ENCODE data around the gene UNC5C. TPM values are rescaled to one million over a fixed set of nuclear protein-coding genes. Genes with fewer than 3 reads are reported as not detected.

The UNC5C gene
- total and polyA plus RNA-seq, 2 of the 4 experiments (the other 2 are of a cell fraction): under 0.01 TPM

GRCh38 chr4:95450294-95450693 lies 98.5 kb downstream of the UNC5C start:
- no peak overlapping the region for H2AK9ac ChIP-seq (replicated peaks; ENCODE audit: low read depth, low read length, poor library complexity)
- no peaks in the 10 kb centered on the region for H3K79me1 ChIP-seq (ENCODE audit: low read depth in 1 of 2, low read length in 2 of 2)
- no peak overlapping the region for H4K8ac ChIP-seq (ENCODE audit: low read depth in 2 of 2, low read length in 2 of 2)
- no peaks in the 10 kb centered on the region for H3K9me1 ChIP-seq (ENCODE audit: insufficient read depth, low read length)
- H3K27me3 ChIP-seq (ENCODE audit: control insufficient read depth, insufficient read depth, low read length): no peaks in the 10 kb centered on the region
- no peak overlapping the region for H3K14ac ChIP-seq (replicated peaks; ENCODE audit: low read depth, low read length)
- H3K27ac ChIP-seq (ENCODE audit: insufficient read depth, low read length): no peak overlapping the region
- no peaks in the 10 kb centered on the region for H3K9me3 ChIP-seq (ENCODE audit: control insufficient read depth, insufficient read depth, low read length)
- no peak overlapping the region for H2AK5ac ChIP-seq (ENCODE audit: low read depth, low read length)
- H3K9ac ChIP-seq (ENCODE audit: low read depth, low read length): no peak overlapping the region
- no peak overlapping the region for H4K5ac ChIP-seq (ENCODE audit: low read depth, low read length)
- H3K18ac ChIP-seq (ENCODE audit: low read depth, low read length): no peak overlapping the region
- ChIA-PET CTCF (no interaction called here), POLR2A (ENCODE audit: unreplicated experiment) (no interaction called here)
- no peak overlapping the region for H3K56ac ChIP-seq (ENCODE audit: extremely low read depth, insufficient read depth, low read length)
- no peaks in the 10 kb centered on the region for H3K4me1 ChIP-seq (ENCODE audit: control insufficient read depth, insufficient read depth, low read length)
- BruUV-seq (replicated peaks): no TSS peak
- TF ChIP-seq RFX5 (IDR thresholded peaks at IDR 0.05; ENCODE audit: low read depth, low read length) (no peak), RCOR1 (IDR thresholded peaks at IDR 0.05; ENCODE audit: insufficient replicate concordance, low read length) (no peak), SMC3 (IDR thresholded peaks at IDR 0.05; ENCODE audit: low read depth, low read length) (no peak), POLR2A (IDR thresholded peaks at IDR 0.05; ENCODE audit: low read depth, low read length) (no peak), ELK1 (IDR thresholded peaks at IDR 0.05; ENCODE audit: borderline replicate concordance, low read depth, low read length) (no peak), RAD21 (IDR thresholded peaks at IDR 0.05; ENCODE audit: low read length) (no peak), BHLHE40 (IDR thresholded peaks at IDR 0.05; ENCODE audit: low read depth, low read length) (no peak), MAZ (IDR thresholded peaks at IDR 0.05; ENCODE audit: borderline replicate concordance, low read depth, low read length) (no peak), CEBPB (IDR thresholded peaks at IDR 0.05; ENCODE audit: low read depth, low read length) (no peak), NFE2L2 (IDR thresholded peaks at IDR 0.05; ENCODE audit: low read depth, low read length) (no peak), CHD1 (IDR thresholded peaks at IDR 0.05; ENCODE audit: low read depth, low read length) (no peak), CTCF (conservative IDR thresholded peaks at IDR 0.05; ENCODE audit: low read depth, low read length) (no peak), USF2 (IDR thresholded peaks at IDR 0.05; ENCODE audit: low read depth, low read length) (no peak), MAFK (IDR thresholded peaks at IDR 0.05; ENCODE audit: low read depth, low read length) (no peak), MXI1 (IDR thresholded peaks at IDR 0.05; ENCODE audit: borderline replicate concordance, low read depth, low read length) (no peak)
- in situ Hi-C loops (cut with MboI; ENCODE audit: low sequenced_read_pairs) (no loop called here), dilution Hi-C loops (cut with HindIII; ENCODE audit: low sequenced_read_pairs, unreplicated experiment) (no loop called here), intact Hi-C loops (cut with micrococcal nuclease) (no loop called here)
- no peaks in the 10 kb centered on the region for H3K36me3 ChIP-seq (ENCODE audit: control insufficient read depth, insufficient read depth, low read length)
- H2BK20ac ChIP-seq (ENCODE audit: low read depth, low read length): no peak overlapping the region
- H2BK5ac ChIP-seq (ENCODE audit: low read depth, low read length, poor library complexity, severe bottlenecking): no peak overlapping the region
- H4K20me1 ChIP-seq (ENCODE audit: insufficient read depth, low read length): no peaks in the 10 kb centered on the region
- H3K4me3 ChIP-seq (ENCODE audit: insufficient read depth, low read depth, low read length): no peak overlapping the region
- no peak overlapping the region for H2BK120ac ChIP-seq (ENCODE audit: low read depth, low read length)
- H2AFZ ChIP-seq (replicated peaks; ENCODE audit: low read length, poor library complexity): no peak overlapping the region
- no peak overlapping the region for H3K23ac ChIP-seq (ENCODE audit: low read depth, low read length)
- no peak for DNase-seq
- no CpG with 5 or more reads among the region's 2 CpGs for WGBS, 2 experiments (ENCODE audit: extremely low coverage in 2 of 2, insufficient read length in 1 of 2)
- no peak overlapping the region for H2BK15ac ChIP-seq (ENCODE audit: low read depth, low read length)
- H3K4ac ChIP-seq (ENCODE audit: low read depth, low read length): no peak overlapping the region
- H4K91ac ChIP-seq (ENCODE audit: insufficient read depth, low read depth, low read length): no peak overlapping the region
- H3K4me2 ChIP-seq (ENCODE audit: low read depth, low read length): no peak overlapping the region
- no peak for ATAC-seq (ENCODE audit: low read depth)
